Thymus (tissue), 11 donors: ENCODE results near the gene MSGN1. TPM values are rescaled to one million over a fixed set of nuclear protein-coding genes. Genes with fewer than 3 reads are reported as not detected.

Experiments used
- DNase-seq, 9 donors: peaks; one replicate each; pipeline ENCODE4 v3.0.0-alpha.2; 2013; ENCODE audit warnings: low spot score in 9 of 9, low read depth in 6 of 9, missing footprints in 1 of 9
- H3K27ac ChIP-seq, 2 donors: one replicate each; pipeline ENCODE4 v1.5.1; 2013; ENCODE audit warnings: control low read depth in 1 of 2, low read depth in 1 of 2, low read length in 1 of 2, mild to moderate bottlenecking in 1 of 2, moderate library complexity in 1 of 2
- H3K27me3 ChIP-seq, 2 donors: one replicate each; pipeline ENCODE4 v1.5.1; 2013; ENCODE audit warnings: low read length in 1 of 2; ENCODE audit not compliant: control insufficient read depth in 2 of 2, insufficient read depth in 1 of 2
- H3K36me3 ChIP-seq, 2 donors: one replicate each; pipeline ENCODE4 v1.5.1; 2013; ENCODE audit warnings: low read length in 1 of 2, mild to moderate bottlenecking in 1 of 2, moderate library complexity in 1 of 2; ENCODE audit not compliant: control insufficient read depth in 2 of 2, insufficient read depth in 2 of 2
- H3K4me1 ChIP-seq, 2 donors: one replicate each; pipeline ENCODE4 v1.5.1; 2013; ENCODE audit warnings: low read length in 2 of 2; ENCODE audit not compliant: control insufficient read depth in 2 of 2, insufficient read depth in 2 of 2
- H3K4me3 ChIP-seq, 2 donors: one replicate each; pipeline ENCODE4 v1.5.1; 2013; ENCODE audit warnings: low read length in 2 of 2, control low read depth in 1 of 2, mild to moderate bottlenecking in 1 of 2
- H3K9me3 ChIP-seq, 2 donors: one replicate each; pipeline ENCODE4 v1.5.1; 2013; ENCODE audit warnings: low read length in 1 of 2, mild to moderate bottlenecking in 1 of 2; ENCODE audit not compliant: control insufficient read depth in 2 of 2, insufficient read depth in 1 of 2
- WGBS: extraction: QIAGEN DNeasy Blood & Tissue Kit; methylation state at CpG from one replicate; pipeline ENCODE4 v1.1.7; 2013; 5-methylcytosine and 5-hydroxymethylcytosine counted together
- polyA plus RNA-seq: library from polyadenylated mRNA; stranded (reverse); fragments of 200-250 nt; gene quantifications from one replicate; pipeline ENCODE4 v1.2.3, GENCODE V29; 2013
- total RNA-seq: library from RNA; stranded (reverse); fragments of 120-200 nt; gene quantifications from one replicate; pipeline ENCODE4 v1.2.4, GENCODE V29; 2013
- donor health status: healthy.

MSGN1 gene
- total and polyA plus RNA-seq, 2 donors = not detected

DNA sequence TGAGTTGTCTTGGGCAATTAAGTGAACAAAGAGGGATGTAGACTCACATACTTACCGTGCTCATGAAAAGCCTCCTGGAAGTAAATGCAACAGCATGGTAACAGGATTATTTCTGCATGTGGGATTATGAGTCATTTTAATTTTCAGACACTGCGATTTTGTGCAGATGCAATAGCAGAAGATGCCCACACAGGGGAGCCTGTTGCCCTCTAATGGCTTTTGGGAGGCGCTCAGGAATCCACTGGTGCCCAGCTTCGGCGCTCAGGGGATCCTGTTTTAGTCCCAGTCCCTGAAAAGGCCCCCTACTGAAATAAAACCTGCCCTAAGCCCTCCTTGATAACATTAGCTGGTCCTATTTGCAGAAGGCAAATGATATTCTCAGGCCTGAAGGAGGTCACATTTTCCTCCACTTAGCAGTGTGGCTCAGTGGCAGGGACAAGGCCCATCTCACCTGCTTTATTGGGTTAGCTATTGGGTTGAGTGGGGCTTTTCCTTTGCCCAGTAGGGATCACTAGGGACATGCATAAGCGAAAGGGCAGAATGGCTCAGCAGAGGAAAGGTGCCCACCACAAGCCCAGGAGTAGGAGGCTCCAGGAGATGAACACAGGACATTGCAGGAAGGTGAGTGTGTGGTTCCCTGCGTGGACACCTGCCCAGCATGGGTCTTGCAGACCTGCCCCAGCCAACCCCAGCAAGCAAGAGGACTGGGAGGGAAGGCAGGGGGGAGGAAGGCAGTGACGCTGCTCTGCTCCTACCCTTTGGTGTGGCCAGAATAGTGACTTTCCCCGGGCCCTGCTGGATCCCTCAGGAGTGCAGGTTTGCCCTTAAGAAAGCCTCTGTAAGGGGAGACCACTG is 35.7 kb downstream of the MSGN1 start:
- Histone ChIP-seq H3K9me3 (no peaks in the 10 kb centered on the region), H3K4me1 (no peaks in the 10 kb centered on the region), H3K27ac (no peak overlapping the region), H3K36me3 (no peaks in the 10 kb centered on the region), H3K27me3 (no peaks in the 10 kb centered on the region), H3K4me3 (no peak overlapping the region)
- peak in 3 of 9 donors; percentile 4 to 49 (median 33) for DNase-seq
- WGBS = 46% methylated on average over 9 of the region's 9 CpGs

DNA sequence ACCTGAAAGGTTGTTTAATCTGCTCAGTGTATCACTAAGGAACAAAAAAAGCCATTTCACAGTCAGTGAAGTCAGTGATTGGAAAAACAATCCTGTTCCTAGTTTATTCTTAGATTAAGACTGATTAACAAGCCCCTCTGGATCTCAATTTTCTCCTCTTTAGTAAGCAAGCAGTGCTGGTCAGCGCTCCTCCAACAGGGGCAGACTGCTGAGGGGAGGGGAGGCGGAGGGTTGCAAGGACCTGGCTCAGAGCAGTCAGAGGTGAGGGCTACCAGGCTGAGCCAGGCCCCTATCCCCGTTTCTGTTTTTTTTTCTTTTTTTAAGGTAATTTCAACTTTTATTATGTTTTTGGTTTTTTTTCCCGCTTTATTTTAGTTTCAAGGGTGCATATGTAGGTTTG is 37.5 kb downstream of the MSGN1 start:
- no peak overlapping the region for H3K4me3 ChIP-seq
- H3K27ac ChIP-seq = no peak overlapping the region
- 82% methylated on average over 4 of the region's 4 CpGs for WGBS
- no peaks in the 10 kb centered on the region for H3K9me3 ChIP-seq
- no peaks in the 10 kb centered on the region for H3K4me1 ChIP-seq
- no peaks in the 10 kb centered on the region for H3K36me3 ChIP-seq
- no peak for DNase-seq
- no peaks in the 10 kb centered on the region for H3K27me3 ChIP-seq

DNA sequence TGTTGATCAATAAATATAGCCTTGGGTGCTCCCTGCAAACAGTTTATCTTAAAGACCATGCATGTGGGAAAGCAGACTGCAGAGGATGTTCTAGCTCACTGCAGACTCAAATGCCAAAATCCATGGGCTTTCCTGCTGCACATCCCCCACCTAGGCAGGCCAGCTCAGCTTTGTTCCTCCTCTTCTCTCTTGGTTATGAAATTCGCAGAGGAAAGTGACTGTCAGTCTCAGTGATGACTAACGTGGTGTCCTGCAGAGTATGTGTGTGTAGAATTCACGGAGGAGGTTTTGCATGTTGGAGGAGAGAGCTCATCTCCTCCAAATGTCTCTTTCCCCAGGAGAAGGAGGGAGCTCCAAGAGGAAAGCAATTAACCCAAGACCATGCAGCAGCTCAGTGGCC is 40.8 kb downstream of the MSGN1 start:
- Histone ChIP-seq H3K27ac (no peak overlapping the region), H3K4me1 (no peaks in the 10 kb centered on the region), H3K27me3 (no peaks in the 10 kb centered on the region), H3K36me3 (no peaks in the 10 kb centered on the region), H3K4me3 (no peak overlapping the region), H3K9me3 (no peaks in the 10 kb centered on the region)
- WGBS = 72% methylated on average over 3 of the region's 3 CpGs
- DNase-seq = no peak

DNA sequence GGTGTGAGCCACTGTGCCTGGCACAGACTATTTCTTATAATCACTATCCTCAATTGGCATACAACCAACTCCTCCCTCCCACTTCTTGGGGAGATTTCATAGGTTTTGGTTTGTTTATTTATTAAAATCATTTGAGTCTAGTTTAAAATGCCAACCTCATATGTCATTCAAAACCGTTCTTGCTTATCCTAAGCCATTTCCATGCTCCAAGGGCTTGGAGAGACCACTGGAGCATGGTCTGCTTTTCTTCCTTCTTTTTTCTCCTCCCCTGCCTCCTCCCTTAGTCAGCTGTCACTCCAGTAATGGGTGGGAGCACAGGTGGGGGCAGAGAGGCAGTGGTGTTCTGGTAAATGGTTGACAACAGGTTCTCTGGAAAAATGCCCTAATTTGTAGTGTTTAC is 41.8 kb downstream of the MSGN1 start:
- H3K27ac ChIP-seq = no peak overlapping the region
- H3K36me3 ChIP-seq = no peaks in the 10 kb centered on the region
- no peak overlapping the region for H3K4me3 ChIP-seq
- no peaks in the 10 kb centered on the region for H3K27me3 ChIP-seq
- no peaks in the 10 kb centered on the region for H3K9me3 ChIP-seq
- no peak for DNase-seq
- WGBS = 81% methylated on average over 1 of the region's 1 CpG
- no peaks in the 10 kb centered on the region for H3K4me1 ChIP-seq

DNA sequence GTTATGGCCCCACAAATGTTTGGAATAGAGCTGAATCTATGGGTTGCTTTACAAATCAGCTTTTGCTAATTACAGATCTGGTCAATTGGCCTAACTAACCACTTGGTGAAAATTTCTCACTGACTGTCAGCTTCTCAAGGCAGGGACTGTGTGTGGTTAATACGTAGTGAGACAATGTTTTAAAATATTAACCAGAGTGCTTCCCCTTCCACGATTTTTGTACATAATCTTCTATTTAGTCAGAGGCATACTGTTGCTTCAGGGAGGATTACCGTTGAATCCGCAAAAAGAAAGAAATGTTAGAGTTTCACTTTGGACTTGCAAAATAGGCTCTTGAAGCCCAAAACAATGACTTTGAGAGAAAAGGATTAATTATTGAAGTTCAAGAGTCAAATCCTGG is 47.3 kb downstream of the MSGN1 start:
- no peaks in the 10 kb centered on the region for H3K36me3 ChIP-seq
- WGBS = 77% methylated on average over 4 of the region's 4 CpGs
- H3K27ac ChIP-seq = no peak overlapping the region
- H3K4me1 ChIP-seq = no peaks in the 10 kb centered on the region
- no peaks in the 10 kb centered on the region for H3K9me3 ChIP-seq
- no peak for DNase-seq
- no peak overlapping the region for H3K4me3 ChIP-seq
- H3K27me3 ChIP-seq = no peaks in the 10 kb centered on the region

DNA sequence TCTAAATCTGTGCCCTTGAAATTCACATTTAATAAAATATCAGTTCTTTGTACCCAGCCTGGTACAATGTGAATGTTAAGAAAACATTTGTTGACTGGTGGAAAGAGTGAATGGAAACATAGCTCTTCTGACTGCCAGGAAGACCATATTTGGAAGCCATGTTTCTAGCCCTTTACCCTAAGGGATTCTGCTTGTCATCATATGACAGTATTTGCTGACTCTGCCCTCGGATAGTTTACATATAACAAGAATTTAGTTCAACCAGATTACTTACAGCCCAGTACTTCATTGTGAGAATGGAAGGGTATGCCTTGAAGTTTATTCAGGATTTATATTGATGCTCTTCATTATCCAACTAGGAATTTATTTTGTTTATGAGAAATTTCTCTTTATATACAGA is 48.4 kb downstream of the MSGN1 start:
- Histone ChIP-seq H3K36me3 (no peaks in the 10 kb centered on the region), H3K27ac (no peak overlapping the region)
- WGBS = 83% methylated on average over 1 of the region's 1 CpG

DNA sequence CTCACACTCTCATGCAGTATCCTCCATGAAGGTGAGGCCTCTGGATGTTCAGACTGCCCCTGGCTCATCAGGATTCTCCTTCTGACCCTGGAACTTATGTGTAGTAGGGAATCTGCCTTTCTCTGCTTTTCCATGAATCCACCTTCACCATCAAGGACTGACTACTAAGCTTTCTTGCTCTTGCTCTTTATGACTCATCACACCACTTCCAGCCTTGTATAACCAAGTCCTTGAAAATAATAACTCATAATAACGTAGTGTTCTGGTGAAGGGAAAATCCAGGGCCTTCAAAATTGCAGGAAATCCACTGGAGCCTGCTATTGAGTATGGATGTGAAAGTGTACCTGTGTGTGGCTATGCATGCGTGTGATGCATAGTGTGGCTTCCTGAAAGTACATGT is 50.9 kb downstream of the MSGN1 start:
- no peak overlapping the region for H3K27ac ChIP-seq
- H3K9me3 ChIP-seq = no peaks in the 10 kb centered on the region
- H3K4me1 ChIP-seq = no peaks in the 10 kb centered on the region
- DNase-seq = no peak
- 91% methylated on average over 2 of the region's 2 CpGs for WGBS
- H3K36me3 ChIP-seq = no peaks in the 10 kb centered on the region
- no peak overlapping the region for H3K4me3 ChIP-seq
- peaks cover 0 to 4% of the 10 kb centered on the region in 2 donors for H3K27me3 ChIP-seq

More for the DNA sequence above, 48.4 kb downstream of the MSGN1 start:
- H3K9me3 ChIP-seq = no peaks in the 10 kb centered on the region
- H3K4me3 ChIP-seq = no peak overlapping the region
- H3K27me3 ChIP-seq = no peaks in the 10 kb centered on the region
- DNase-seq = no peak
- no peaks in the 10 kb centered on the region for H3K4me1 ChIP-seq

Other genes starting within 250 kb of the MSGN1 start
- gene SMC6, start 62.6 kb upstream of the MSGN1 start, total RNA-seq = 23.3 TPM
- 15.9 TPM for gene SMC6, start 62.6 kb upstream of the MSGN1 start, polyA plus RNA-seq
- 9.5 TPM for gene GEN1, start 62.3 kb upstream of the MSGN1 start, total RNA-seq
- 6.6 TPM for gene GEN1, start 62.3 kb upstream of the MSGN1 start, polyA plus RNA-seq
- gene KCNS3, start 62.2 kb downstream of the MSGN1 start, total RNA-seq = 0.52 TPM
- gene KCNS3, start 62.2 kb downstream of the MSGN1 start, polyA plus RNA-seq = 0.68 TPM